Mononuclear cell (primary cell): ENCODE data around the gene TBC1D2B. TPM values are rescaled to one million over a fixed set of nuclear protein-coding genes. Genes with fewer than 3 reads are reported as not detected.
"Not testable (repeated sequence)": the region's sequence is repeated elsewhere in the genome, so short reads cannot be mapped to it uniquely, and the experiment has no call there.

Experiments used
- H3K27me3 ChIP-seq: 2 replicates; pipeline ENCODE4 v1.6.0; 2011; ENCODE audit warnings: low read length, control low read depth; ENCODE audit not compliant: insufficient read depth
- H3K4me1 ChIP-seq: 2 replicates; pipeline ENCODE4 v1.5.1; 2011; ENCODE audit warnings: mild to moderate bottlenecking, low read length, control low read depth; ENCODE audit not compliant: insufficient read depth
- H3K4me3 ChIP-seq: 2 replicates; pipeline ENCODE4 v1.5.1; 2011; ENCODE audit warnings: mild to moderate bottlenecking, low read length, moderate library complexity
- H3K9me3 ChIP-seq: 2 replicates; pipeline ENCODE4 v1.5.1; 2011; ENCODE audit warnings: low read depth, mild to moderate bottlenecking, control low read depth, low read length
- total RNA-seq: library from RNA; depleted of rRNA; stranded (reverse); fragments of >200 nt; gene quantifications from one replicate; pipeline ENCODE4 v1.2.3, GENCODE V29; 2012

Gene TBC1D2B
- total RNA-seq, 1 donor, result 38.1 TPM

DNA sequence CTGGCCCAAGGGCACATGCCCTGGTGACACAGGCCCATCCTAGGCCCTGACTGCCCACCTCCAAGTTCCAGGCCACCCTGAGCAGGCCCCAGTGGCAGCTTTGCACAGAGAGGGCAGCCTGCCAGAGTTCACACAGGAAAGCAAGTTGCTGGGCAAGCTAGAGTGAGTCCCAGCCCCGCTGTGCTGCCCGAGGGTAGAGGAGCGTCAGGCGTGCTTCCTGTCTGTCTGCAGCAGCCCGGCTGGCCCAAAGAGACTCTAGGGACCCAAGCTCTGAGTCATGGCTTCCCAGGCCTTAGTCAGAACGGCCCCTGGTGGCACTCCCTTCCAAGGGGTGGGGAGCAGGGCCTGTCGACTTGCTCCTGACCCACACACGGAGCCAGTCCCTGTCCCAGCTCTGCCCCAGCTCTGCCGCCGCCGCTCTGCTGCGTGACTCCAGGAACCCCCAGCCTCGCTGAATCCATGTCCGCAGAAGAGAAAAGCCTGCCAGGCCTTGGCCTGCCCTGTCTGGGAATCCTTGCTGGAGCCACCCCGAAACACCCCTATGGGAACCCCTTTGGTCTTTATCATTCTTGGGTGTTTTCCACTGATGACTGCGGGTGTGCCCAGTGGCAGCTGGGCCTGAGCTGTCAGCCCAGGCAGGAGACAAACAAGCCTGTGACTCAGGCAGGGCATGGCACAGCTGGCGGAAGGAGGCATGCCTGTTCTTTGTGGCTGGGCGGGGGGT lies 83.4 kb downstream of the TBC1D2B start:
- not testable (repeated sequence) for H3K4me3 ChIP-seq, H3K27me3 ChIP-seq, H3K9me3 ChIP-seq
- H3K4me1 ChIP-seq, result peaks cover 16% of the 10 kb centered on the region

DNA sequence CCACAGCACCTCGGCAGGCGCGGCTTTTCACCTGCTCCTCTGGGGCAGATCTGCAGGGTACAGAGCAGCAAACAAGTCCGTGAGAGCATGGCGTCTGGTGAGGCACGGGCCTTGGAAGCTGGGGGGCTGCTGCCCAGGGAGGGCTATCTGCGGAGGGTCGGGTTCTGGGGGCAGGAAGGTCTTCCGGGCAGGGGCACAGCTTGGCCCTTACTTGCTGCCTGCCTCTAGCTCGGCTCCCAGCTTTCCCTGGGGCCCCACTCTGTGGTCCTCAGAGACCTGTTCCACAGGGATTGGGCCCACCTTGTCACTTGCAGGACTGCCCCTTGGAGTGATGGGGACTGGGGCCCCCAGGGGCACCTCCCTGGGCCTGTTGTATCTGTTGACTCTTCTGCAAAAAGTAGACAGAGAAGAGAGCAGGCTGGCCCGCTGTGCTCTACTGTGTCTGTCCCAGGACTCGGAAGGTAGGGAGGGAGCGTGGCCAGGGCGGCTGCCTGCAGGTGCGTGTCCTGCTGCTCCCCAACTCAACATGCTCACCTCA lies 84.1 kb downstream of the TBC1D2B start:
- no peaks in the 10 kb centered on the region for H3K27me3 ChIP-seq
- no peak overlapping the region for H3K4me3 ChIP-seq
- peaks cover 16% of the 10 kb centered on the region for H3K4me1 ChIP-seq
- H3K9me3 ChIP-seq, result no peaks in the 10 kb centered on the region

DNA sequence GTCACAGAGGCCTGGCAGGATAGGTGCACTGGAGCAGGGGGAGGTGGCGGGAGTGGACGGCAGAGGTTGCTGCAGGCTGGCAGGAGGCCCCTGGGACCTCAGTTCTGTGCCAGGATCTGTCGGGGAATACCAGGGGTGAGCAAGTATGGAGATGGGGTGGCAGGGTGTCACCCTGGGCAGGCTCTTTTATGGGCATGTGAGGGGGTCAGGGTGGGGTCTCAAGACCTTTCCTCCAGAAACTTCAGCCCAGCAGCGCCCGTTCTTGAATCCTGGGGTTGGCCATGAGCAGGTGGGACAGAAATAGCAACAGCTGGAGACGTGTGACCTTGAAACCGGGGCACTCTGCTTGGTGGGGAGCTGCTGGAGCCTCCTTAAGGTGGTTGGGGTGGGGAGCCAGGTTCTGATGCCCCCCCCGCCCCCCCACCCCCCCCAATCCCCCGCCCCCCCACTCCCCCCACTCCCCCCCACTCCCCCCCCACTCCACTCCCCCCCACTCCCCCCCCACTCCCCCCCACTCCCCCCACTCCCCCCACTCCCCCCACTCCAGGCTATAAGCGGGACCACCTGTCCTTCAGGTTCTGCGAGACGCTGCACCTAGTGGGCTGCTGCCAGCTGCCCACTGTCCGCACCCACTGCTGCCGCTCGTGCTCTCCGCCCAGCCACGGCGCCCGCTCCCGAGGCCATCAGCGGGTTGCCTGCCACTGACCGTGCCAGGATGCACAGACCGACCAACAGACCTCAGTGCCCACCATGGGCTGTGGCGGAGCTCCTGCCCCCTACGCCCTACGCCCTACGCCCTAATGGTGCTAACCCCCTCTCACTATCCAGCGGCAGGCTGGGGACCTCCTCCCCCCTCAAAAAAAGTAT lies 84.9 kb downstream of the TBC1D2B start:
- H3K4me1 ChIP-seq, result peaks cover 16% of the 10 kb centered on the region
- no peaks in the 10 kb centered on the region for H3K27me3 ChIP-seq
- H3K9me3 ChIP-seq, result no peaks in the 10 kb centered on the region
- H3K4me3 ChIP-seq, result no peak overlapping the region

DNA sequence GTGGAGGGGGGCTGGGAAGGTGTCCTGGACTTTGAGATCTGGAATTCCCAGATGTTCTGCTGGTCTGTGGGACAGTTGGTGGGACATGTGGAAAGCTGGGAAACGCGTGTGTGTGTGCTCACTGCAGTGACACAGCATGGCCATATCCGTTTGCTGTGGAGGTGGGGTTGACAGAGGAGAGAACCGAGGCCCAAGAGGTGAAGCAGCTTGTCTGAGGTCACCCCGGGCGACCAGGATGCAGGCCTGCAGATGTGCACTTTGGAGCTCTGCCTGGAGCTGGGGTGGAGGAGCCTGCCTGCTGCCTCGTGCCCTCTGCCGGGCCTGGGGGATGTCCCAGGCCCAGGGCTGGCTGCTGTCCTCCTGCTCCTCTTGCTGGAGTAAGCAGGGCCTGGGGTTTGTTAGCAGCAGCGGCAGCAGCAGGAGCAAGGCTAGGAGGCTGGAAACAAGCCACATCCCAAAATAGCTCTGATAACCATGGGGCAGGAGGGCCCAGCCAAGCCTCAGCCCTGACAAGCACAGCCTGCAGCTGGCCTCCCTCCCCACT lies 85.8 kb downstream of the TBC1D2B start:
- H3K27me3 ChIP-seq, H3K4me3 ChIP-seq, H3K9me3 ChIP-seq: not testable (repeated sequence)
- H3K4me1 ChIP-seq, result peaks cover 16% of the 10 kb centered on the region

DNA sequence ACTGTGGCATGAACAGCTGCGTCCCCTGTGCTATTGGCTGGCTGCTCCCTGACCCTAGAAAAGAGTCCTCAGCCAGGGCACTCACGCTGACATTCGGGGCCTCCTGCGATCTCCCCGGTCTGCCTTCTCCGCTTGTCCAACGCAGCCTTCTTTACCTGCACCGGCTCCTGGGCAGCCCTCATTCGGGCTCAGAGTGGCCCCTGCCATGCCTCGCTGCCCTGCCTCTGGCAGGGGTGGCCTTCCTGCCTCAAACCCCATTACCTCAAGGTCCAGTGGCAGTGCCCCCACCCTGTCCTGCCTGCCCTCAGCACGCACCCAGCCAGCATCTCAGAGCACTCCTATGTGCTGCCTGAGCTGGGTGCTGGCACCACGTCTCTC lies 86.5 kb downstream of the TBC1D2B start:
- Histone ChIP-seq H3K27me3 (no peaks in the 10 kb centered on the region), H3K4me3 (no peak overlapping the region), H3K4me1 (peaks cover 16% of the 10 kb centered on the region), H3K9me3 (no peaks in the 10 kb centered on the region)

DNA sequence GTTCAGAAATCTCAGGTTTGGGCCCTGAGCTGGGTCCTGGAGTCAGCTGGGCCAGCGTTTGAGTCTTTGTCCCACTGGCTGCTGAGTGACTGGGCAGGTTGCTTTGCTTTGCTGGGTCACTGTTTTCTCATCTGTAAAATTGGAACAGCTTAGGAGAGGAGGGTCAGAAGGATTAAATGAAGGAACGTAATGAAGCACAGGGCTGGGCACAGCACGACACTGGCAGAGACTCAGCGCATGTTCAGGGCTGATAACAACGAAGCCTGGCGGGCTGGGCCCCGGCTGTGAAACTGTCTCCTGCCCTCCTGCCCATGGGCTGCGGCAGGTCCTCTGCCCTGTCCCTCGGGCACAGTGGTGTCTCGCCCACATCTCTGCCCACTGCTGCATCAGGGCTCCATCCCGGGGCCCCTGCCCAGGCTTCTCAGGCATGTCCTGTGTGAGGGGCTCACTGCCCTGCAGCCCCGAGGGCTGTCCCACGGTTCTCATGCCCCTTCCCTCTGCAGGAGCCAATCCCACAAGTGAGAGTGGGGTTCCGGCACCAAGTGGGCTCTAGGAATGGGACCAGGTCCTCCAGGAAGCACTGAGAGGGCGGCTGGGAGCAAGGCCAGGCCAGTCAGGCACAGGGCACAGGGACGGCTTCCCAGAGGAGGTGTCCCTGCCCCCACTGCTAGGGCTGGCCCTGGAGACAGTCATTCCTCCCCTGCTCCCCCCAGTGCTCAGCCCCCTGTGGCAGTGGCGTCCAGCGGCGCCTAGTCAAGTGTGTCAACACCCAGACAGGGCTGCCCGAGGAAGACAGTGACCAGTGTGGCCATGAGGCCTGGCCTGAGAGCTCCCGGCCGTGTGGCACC lies 88.0 kb downstream of the TBC1D2B start:
- peaks cover 16% of the 10 kb centered on the region for H3K4me1 ChIP-seq
- H3K4me3 ChIP-seq, result no peak overlapping the region
- H3K9me3 ChIP-seq, result no peaks in the 10 kb centered on the region
- no peaks in the 10 kb centered on the region for H3K27me3 ChIP-seq

DNA sequence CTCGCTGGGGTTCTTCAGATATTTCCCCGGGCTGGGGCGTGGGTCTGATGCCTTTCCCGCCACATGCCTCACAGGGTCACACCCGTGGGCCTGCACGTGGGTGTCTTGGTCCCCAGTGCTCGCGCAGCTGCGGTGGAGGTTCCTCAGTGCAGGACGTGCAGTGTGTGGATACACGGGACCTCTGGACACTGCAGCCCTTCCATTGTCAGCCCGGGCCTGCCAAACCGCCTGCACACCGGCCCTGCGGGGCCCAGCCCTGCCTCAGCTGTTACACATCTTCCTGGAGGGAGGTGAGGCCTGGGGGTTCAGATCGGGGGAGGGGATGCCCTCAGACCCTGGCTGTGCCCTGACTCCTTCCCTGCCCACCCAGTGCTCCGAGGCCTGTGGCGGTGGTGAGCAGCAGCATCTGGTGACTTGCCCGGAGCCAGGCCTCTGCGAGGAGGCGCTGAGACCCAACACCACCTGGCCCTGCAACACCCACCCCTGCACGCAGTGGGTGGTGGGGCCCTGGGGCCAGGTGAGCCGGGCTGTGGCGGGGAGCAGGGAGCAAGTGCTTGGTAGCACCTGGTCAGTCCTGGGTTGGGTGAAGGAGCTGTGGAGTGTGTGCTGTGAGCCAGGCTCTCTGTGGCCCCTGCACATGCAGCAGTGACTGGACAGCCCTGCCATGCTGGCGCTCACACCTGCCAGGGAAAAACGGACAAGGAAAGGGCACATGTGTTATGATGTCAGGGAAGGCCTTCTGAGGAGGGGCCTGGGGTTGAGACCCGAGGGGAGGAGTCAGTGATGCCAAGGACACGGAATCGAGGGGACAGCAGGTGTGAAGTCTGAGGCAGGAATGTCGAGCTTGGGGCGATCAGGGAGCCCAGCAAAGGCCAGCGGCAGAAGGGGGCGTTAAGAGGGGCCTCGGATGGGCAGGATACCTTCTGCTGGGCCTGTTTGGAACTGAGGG lies 88.9 kb downstream of the TBC1D2B start:
- H3K9me3 ChIP-seq, result no peaks in the 10 kb centered on the region
- peaks cover 11% of the 10 kb centered on the region for H3K4me1 ChIP-seq
- H3K4me3 ChIP-seq, result no peak overlapping the region
- no peaks in the 10 kb centered on the region for H3K27me3 ChIP-seq

DNA sequence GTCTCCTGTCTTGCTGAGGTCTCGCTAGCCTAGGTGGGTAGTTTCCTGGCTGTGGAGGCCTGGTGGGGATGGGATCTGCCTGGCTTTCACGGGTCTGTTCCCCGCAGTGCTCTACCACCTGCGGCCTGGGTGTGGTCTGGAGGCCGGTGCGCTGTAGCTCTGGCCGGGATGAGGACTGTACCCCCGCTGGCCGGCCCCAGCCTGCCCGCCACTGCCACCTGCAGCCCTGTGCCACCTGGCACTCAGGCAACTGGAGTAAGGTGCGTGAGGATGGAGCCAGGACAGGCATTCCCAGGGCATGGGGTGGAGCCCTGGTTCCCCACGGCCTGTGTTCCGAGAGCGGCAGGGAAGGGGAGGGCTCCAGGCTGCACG lies 89.8 kb downstream of the TBC1D2B start:
- not testable (repeated sequence) for H3K27me3 ChIP-seq, H3K4me3 ChIP-seq, H3K9me3 ChIP-seq
- H3K4me1 ChIP-seq, result peaks cover 11% of the 10 kb centered on the region

DNA sequence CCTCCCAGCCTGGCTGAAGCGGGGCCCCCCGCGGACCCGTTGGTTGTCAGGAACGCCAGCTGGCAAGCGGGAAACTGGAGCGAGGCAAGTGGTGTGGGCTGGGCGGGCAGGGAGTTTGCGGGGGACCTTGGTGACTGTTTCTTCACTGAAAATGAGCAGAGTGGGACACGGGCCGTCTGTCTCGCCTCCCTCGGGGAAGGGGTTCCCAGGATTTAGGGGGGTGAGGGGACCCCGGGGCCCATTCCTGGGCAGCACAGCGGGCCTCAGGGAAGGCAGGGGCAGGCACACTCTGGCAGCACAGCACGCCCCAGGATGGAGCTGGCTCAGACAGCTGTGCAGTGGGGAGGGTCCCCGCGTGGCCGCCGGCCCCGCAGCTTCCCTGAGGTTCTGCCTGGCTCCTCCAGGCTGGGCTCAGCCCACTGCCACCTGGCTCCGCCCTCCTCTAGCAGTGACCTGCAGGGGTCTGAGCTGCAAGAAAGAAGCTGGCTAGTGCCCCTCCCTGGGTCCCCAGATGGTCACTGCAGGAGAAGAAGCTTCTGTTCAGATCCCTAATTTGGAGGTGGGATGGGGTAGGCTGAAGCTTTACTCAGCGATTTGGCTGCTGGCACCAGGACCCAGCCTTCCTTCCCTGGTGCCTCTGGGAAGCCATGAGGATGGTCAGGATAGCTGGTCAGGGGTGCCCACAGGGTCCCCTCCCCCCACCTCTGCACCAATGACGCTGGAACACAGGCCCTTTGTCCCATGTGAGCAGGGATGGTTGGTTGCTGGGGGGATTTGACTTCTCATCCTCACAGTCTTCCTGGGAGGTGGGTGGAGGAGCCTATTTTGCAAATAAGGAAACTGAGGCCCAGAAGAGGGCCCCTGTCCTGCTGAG lies 90.4 kb downstream of the TBC1D2B start:
- H3K9me3 ChIP-seq, result no peaks in the 10 kb centered on the region
- H3K4me1 ChIP-seq, result peaks cover 11% of the 10 kb centered on the region
- no peaks in the 10 kb centered on the region for H3K27me3 ChIP-seq
- H3K4me3 ChIP-seq, result no peak overlapping the region

DNA sequence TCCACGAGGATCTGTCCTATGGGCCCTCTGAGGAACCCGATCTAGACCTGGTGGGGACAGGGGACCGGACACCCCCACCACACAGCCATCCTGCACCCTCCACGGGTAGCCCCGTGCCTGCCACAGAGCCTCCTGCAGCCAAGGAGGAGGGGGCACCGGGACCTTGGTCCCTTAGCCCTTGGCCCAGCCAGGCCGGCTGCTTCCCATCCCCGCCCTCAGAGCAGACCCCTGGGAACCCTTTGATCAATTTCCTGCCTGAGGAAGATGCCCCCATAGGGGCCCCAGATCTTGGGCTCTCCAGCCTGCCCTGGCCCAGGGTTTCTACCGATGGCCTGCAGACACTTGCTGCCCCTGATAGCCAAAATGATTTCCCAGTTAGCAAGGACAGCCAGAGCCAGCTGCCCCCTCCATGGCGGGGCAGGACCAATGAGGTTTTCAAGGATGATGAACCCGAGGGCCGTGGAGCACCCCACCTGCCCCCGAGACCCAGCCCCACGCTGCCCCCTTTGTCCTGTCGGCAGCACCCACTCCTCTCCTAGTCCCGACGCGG lies 91.5 kb downstream of the TBC1D2B start:
- Histone ChIP-seq H3K4me3 (no peak overlapping the region), H3K4me1 (peaks cover 10% of the 10 kb centered on the region), H3K9me3 (no peaks in the 10 kb centered on the region), H3K27me3 (no peaks in the 10 kb centered on the region)

DNA sequence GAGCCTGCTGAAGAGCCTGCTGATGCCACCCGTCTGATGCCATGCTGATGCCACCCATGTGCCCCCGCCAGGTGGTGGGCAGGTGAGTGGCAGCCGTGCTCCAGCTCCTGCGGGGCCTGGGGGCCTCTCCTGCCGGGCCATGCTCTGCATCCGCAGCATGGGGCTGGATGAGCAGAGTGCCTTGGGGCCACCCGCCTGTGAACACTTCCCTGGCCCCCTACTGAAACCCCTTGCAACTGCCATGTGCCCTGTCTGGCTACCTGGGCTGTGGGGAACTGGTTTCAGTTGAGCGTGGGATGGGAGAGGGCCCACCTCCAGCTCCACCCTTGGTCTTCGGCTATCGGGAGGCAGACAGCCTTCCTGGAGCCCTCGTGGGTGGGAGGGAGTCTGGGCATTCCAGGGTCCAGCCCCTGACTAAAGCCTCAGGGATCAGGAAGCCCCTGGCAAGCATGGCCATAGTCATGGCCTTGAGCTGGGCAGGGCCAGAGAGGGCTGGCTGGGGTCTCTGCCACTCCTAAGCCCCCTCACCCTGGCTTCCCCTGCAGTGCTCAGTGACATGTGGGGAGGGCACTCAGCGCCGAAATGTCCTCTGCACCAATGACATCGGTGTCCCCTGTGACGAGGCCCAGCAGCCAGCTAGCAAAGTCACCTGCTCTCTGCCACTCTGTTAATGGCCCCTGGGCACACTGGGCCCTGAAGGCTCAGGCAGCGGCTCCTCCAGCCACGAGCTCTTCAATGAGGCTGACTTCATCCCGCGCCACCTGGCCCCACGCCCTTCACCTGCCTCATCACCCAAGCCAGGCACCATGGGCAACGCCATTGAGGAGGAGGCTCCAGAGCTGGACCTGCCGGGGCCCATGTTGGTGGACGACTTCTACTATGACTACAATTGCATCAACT lies 92.2 kb downstream of the TBC1D2B start:
- peaks cover 3% of the 10 kb centered on the region for H3K4me1 ChIP-seq
- no peaks in the 10 kb centered on the region for H3K9me3 ChIP-seq
- H3K4me3 ChIP-seq, result no peak overlapping the region
- no peaks in the 10 kb centered on the region for H3K27me3 ChIP-seq

DNA sequence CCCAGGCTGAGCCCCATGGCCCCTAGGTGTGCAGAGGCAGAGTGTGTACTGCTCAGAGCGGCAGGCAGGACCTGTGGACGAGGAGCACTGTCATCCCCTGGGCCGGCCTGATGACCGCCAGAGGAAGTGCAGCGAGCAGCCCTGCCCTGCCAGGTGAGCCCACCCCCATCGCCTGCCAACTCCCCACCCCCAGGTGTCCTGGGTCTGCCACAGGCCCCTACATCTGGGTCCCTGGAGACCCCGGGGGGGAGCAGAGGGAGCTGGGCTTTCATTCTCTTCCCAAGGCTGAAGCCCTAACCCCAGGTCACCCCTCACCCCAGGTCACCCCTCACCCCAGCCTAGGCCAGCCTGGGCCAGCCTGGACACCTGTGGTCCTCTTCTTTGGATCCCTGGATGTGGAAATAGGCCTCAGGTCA lies 93.1 kb downstream of the TBC1D2B start:
- no peaks in the 10 kb centered on the region for H3K4me1 ChIP-seq
- H3K4me3 ChIP-seq, result no peak overlapping the region
- H3K9me3 ChIP-seq, result no peaks in the 10 kb centered on the region
- H3K27me3 ChIP-seq, result no peaks in the 10 kb centered on the region
